Measurements from ENCODE around the gene ANO6. TPM values are rescaled to one million over a fixed set of nuclear protein-coding genes. Genes with fewer than 3 reads are reported as not detected.

ANO6 gene
- total and polyA plus RNA-seq, 2 donors (not counting 1 experiment from before 2014, with no cell fraction given), result 6.6 to 19.5 TPM

- H3K4me1 ChIP-seq (ENCODE audit: control insufficient read depth in 2 of 2, insufficient read depth in 2 of 2, low read length in 2 of 2), result no peaks in the 10 kb centered on the region
- no peak for DNase-seq
- no CpG with 5 or more reads among the region's 4 CpGs for WGBS (ENCODE audit: insufficient coverage)
- CTCF ChIA-PET, result no interaction called here
- peaks cover 1 to 12% of the 10 kb centered on the region in 2 experiments for H3K36me3 ChIP-seq (replicated peaks in 1 of 2; ENCODE audit: control extremely low read depth in 1 of 2, control insufficient read depth in 1 of 2, extremely low read depth in 1 of 2, insufficient read depth in 2 of 2, low read length in 1 of 2)
- no peaks in the 10 kb centered on the region for H4K20me1 ChIP-seq (ENCODE audit: control insufficient read depth, insufficient read depth, low read length, poor library complexity, severe bottlenecking)
- no peak overlapping the region for H3K9ac ChIP-seq (ENCODE audit: low read length)
- no peaks in the 10 kb centered on the region for H3K4me1 Mint-ChIP-seq
- no peak overlapping the region for H3K27ac ChIP-seq (ENCODE audit: low read length in 2 of 2)
- no peak for ATAC-seq (ENCODE audit: low read depth)
- POLR2A ChIA-PET, result no interaction called here
- H3K4me2 ChIP-seq (replicated peaks; ENCODE audit: low read depth, low read length, poor library complexity, severe bottlenecking), result no peak overlapping the region
- H2AFZ ChIP-seq (ENCODE audit: insufficient read depth, low read depth, low read length, poor library complexity, severe bottlenecking), result no peak overlapping the region
- no peak overlapping the region for H3K27ac Mint-ChIP-seq
- no peaks in the 10 kb centered on the region for H3K79me2 ChIP-seq (ENCODE audit: control insufficient read depth, insufficient read depth, low read length)
- no peak overlapping the region for H3K4me3 Mint-ChIP-seq
- intact Hi-C loops (cut with micrococcal nuclease), result no loop called here
- no peaks in the 10 kb centered on the region for H3K27me3 ChIP-seq (replicated peaks in 1 of 4; ENCODE audit: control extremely low read depth in 1 of 4, control insufficient read depth in 3 of 4, insufficient read depth in 4 of 4, low read length in 3 of 4)
- no peaks in the 10 kb centered on the region for H3K27me3 Mint-ChIP-seq
- no peaks in the 10 kb centered on the region for H3K9me3 Mint-ChIP-seq (ENCODE audit: insufficient read depth)
- no peaks in the 10 kb centered on the region for H3K9me3 ChIP-seq (ENCODE audit: control extremely low read depth in 1 of 3, control insufficient read depth in 2 of 3, insufficient read depth in 1 of 3, low read length in 2 of 3)
- TF ChIP-seq, protein P1, sequence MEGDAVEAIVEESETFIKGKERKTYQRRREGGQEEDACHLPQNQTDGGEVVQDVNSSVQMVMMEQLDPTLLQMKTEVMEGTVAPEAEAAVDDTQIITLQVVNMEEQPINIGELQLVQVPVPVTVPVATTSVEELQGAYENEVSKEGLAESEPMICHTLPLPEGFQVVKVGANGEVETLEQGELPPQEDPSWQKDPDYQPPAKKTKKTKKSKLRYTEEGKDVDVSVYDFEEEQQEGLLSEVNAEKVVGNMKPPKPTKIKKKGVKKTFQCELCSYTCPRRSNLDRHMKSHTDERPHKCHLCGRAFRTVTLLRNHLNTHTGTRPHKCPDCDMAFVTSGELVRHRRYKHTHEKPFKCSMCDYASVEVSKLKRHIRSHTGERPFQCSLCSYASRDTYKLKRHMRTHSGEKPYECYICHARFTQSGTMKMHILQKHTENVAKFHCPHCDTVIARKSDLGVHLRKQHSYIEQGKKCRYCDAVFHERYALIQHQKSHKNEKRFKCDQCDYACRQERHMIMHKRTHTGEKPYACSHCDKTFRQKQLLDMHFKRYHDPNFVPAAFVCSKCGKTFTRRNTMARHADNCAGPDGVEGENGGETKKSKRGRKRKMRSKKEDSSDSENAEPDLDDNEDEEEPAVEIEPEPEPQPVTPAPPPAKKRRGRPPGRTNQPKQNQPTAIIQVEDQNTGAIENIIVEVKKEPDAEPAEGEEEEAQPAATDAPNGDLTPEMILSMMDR (IDR thresholded peaks at IDR 0.05), result no peak
- TF ChIP-seq EZH2 (IDR thresholded peaks at IDR 0.05; ENCODE audit: borderline replicate concordance, insufficient read depth, low read depth, low read length, poor library complexity, severe bottlenecking), result no peak
- H3K4me3 ChIP-seq (ENCODE audit: control extremely low read depth in 1 of 5, extremely low read depth in 1 of 5, insufficient read depth in 1 of 5, low read depth in 2 of 5, low read length in 4 of 5), result no peak overlapping the region
Measured at GRCh38 chr12:45425426-45425825, 209.5 kb downstream of the ANO6 start.

DNA sequence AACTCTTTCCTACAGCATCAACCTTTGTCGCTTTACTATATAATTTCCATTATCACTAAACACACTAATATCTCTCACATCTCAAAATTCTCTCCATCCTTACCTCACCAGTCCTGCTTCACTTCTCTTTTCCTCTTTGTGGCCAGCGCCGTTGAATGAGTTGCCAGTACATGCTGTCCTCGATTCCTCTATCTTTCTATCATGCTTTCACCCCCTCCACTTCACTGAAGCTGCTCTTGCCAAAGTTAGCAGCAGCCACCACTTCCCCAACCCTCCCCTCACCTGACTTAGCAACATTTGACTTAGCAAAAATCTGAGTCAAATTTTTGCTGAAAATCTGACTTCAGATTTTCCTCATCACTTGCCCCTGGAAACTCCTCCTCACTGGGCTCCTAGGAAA, 210.4 kb downstream of the ANO6 start:
- H4K20me1 ChIP-seq (ENCODE audit: control insufficient read depth, insufficient read depth, low read length, poor library complexity, severe bottlenecking), result no peaks in the 10 kb centered on the region
- H3K9me3 Mint-ChIP-seq (ENCODE audit: insufficient read depth), result no peaks in the 10 kb centered on the region

More for the DNA sequence above, 210.4 kb downstream of the ANO6 start:
- Histone ChIP-seq H3K9me3 (ENCODE audit: control extremely low read depth in 1 of 3, control insufficient read depth in 2 of 3, insufficient read depth in 1 of 3, low read length in 2 of 3) (no peaks in the 10 kb centered on the region), H3K36me3 (replicated peaks in 1 of 2; ENCODE audit: control extremely low read depth in 1 of 2, control insufficient read depth in 1 of 2, extremely low read depth in 1 of 2, insufficient read depth in 2 of 2, low read length in 1 of 2) (peaks cover 1 to 12% of the 10 kb centered on the region in 2 experiments), H3K27me3 (replicated peaks in 1 of 4; ENCODE audit: control extremely low read depth in 1 of 4, control insufficient read depth in 3 of 4, insufficient read depth in 4 of 4, low read length in 3 of 4) (no peaks in the 10 kb centered on the region), H3K4me2 (replicated peaks; ENCODE audit: low read depth, low read length, poor library complexity, severe bottlenecking) (no peak overlapping the region), H3K4me1 (ENCODE audit: control insufficient read depth in 2 of 2, insufficient read depth in 2 of 2, low read length in 2 of 2) (no peaks in the 10 kb centered on the region), H2AFZ (ENCODE audit: insufficient read depth, low read depth, low read length, poor library complexity, severe bottlenecking) (no peak overlapping the region), H3K79me2 (ENCODE audit: control insufficient read depth, insufficient read depth, low read length) (no peaks in the 10 kb centered on the region), H3K27ac (ENCODE audit: low read length in 2 of 2) (no peak overlapping the region), H3K4me3 (ENCODE audit: control extremely low read depth in 1 of 5, extremely low read depth in 1 of 5, insufficient read depth in 1 of 5, low read depth in 2 of 5, low read length in 4 of 5) (no peak overlapping the region), H3K9ac (ENCODE audit: low read length) (no peak overlapping the region)
- WGBS (ENCODE audit: insufficient coverage), result 64% methylated on average over 4 of the region's 4 CpGs
- TF ChIP-seq, protein P1 (IDR thresholded peaks at IDR 0.05), result no peak
- TF ChIP-seq EZH2 (IDR thresholded peaks at IDR 0.05; ENCODE audit: borderline replicate concordance, insufficient read depth, low read depth, low read length, poor library complexity, severe bottlenecking), result no peak
- DNase-seq (no peak), ATAC-seq (ENCODE audit: low read depth) (no peak)
- intact Hi-C loops (cut with micrococcal nuclease), result no loop called here
- CTCF ChIA-PET, result no interaction called here
- no peak overlapping the region for H3K27ac Mint-ChIP-seq
- no peak overlapping the region for H3K4me3 Mint-ChIP-seq
- no peaks in the 10 kb centered on the region for H3K27me3 Mint-ChIP-seq
- no peaks in the 10 kb centered on the region for H3K4me1 Mint-ChIP-seq
- POLR2A ChIA-PET, result no interaction called here

Data from B cell (primary cell).